COR-L47 (cell line): ENCODE results near the gene DNAAF5.

ENCODE experiments used
- DNase-seq: peaks from one replicate; lab custom pipeline; 2025; lab: John Stamatoyannopoulos, UW

DNAAF5 gene

DNA sequence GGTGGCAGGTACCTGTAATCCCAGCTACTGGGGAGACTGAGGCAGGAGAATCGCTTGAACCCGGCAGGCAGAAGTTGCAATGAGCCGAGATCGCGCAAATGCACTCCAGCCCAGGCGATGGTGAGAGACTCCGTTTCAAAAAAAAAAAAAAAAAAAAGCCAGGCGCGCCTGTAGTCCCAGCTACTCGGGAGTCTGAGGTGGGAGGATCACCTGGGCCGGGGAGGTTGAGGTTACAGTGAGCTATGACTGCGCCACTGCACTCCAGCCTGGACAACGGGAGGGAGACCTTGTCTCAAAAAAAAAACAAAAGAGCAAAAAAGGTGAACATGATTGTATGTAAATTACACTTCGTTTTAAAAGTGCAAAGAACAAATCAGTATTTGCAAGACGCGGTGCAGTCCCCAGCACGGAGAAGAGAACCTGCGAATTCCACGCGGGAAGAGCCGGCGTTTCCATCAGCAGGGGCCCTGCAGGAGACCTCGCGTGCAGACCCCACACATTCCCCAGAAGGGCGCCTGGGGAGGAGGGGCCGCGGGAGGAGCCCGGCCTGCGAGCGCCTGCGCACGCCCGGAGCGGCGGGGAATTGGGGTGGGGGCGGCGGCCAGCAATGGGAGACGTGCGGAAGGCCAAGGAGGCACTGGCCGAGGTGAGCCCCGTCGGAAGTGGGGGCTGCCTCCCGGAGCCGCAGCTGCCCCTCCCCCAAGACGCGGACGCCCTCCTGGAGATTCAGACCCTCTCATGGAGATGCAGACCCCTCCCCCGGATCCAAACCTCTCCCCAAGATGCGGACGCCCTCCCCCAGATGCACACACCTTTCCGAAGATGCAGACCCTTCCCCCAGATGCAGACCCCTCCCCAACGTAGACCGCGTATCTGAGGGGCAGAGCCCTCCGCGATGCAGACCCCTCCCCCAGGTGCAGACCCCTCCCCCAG is 89.1 kb downstream of the DNAAF5 start:
- peak; percentile 56 for DNase-seq

DNA sequence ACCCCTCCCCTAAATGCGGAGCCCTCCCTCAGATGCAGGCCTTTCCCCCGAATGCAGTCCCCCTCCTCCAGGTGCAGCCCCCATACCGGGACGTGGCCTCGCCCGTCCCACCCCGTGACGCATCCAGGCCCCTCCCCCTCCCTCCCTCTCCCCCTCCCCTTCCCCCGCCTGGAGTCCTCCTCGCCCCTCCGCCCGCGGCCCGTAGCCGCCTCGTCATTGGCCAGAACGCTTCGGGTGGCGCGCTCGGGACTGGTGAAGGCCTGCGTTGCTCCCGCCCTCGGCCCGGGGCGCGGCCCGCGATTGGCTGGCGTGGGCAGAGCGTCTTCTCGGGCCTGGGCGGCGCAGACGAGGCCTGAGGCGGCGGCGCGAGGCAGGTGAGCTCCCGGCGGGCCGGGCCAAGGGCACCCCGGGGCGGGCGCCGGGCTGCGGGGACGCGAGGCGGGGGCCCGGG is 89.8 kb downstream of the DNAAF5 start:
- DNase-seq: peak; percentile 97

GRCh38 chr7:816751-817671 is 90.5 kb downstream of the DNAAF5 start:
- DNase-seq: no peak

- DNase-seq: no peak
Measured at GRCh38 chr7:818031-818699, 91.7 kb downstream of the DNAAF5 start.

DNA sequence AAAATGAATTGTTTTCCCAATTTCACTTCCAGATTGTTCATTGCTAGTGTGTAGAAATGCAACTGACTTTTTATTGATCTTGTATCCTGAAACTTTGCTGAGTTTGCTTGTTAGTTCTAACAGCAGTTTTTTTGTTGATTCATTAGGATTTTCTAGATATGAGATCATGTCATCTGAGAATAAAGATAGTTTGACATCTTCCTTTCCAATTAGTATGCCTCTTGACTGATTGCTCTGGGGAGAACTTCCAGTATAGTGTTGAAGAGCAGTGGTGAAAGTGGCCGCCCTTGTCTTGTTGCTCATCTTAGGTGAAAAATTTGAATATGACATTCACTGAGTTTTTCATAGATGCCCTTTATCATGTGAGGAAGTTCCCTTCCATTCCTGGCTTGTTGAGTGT is 93.8 kb downstream of the DNAAF5 start:
- DNase-seq: no peak

DNA sequence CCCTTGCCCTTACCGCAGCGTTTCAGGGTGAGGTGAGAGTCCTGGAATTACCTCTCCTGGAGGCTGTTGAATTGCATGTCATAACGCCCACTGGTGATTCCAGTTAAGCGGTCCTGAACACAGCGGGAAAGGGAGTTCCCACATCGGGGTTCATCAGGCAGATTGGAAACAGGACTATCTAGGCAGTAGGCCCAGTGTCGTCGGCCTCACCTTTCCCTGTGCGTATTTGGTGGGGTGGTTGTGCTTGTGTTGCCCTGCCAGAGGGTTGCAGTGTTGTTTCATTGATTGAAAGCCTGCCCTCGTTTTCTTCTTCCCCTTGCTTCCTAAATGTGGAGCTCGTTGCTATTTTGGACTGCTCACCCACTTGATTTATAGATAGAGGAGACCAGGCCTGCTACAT is 95.2 kb downstream of the DNAAF5 start:
- DNase-seq: no peak

GRCh38 chr7:822692-823276 is 96.3 kb downstream of the DNAAF5 start:
- DNase-seq: no peak

GRCh38 chr7:823649-824048 is 97.2 kb downstream of the DNAAF5 start:
- DNase-seq: peak; percentile 11

- DNase-seq: no peak
Measured at GRCh38 chr7:824081-824480, 97.6 kb downstream of the DNAAF5 start.

DNA sequence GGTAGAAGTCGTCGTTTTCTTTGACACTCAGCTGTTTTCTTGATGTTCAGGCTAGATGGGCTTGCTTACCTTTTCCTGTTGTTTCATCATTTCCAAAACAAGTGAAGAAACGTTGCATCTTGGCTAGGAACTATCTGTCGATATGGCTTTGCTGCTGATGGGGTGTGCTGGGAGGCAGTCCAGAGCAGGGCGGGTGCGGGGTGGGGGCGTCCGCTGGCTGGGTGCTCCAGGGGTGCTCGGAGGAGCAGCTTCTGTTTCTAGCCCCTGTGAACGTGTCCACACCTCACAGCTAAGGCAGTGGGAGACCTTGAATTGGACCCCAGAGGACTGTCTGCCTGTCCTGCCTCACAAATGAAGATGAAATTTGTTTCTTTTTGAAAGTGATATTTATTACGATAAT is 98.2 kb downstream of the DNAAF5 start:
- DNase-seq: no peak

GRCh38 chr7:825386-825785 is 98.9 kb downstream of the DNAAF5 start:
- no peak for DNase-seq

DNA sequence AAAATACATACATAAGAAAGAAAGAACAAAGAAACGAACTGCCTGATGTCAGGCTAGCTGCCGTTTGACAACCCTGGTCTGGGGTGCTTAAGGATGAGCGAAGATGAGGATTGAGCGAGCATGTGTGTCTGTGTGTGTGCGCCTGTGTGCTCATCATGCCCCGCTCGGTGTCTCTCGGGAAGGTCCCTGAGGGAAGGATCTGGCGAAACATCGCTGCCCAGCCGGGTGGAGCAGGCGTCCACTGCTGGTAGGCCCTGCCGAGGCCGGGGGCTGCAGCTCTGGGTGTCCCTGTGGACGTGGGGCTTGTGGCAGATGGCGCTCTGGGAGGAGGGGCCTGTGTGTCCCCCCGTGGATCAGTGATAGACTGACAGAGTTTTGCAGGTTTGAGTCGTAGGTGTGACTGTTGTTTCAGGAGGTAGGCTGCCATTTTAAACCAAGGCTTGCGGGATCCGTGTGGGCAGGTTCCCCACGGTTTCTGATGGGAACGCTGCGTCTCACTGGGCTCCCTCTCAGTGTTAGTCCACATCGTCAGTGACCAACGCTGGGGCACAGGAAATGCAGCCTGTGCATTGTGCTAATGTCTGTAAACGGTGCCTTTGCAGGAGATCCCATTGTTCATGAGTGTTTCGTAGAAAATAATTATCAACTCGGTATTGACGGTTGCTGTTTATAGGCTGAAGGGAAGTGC is 99.9 kb downstream of the DNAAF5 start:
- no peak for DNase-seq

- no peak for DNase-seq
Measured at GRCh38 chr7:828793-829561, 102.5 kb downstream of the DNAAF5 start.

- no peak for DNase-seq
Measured at GRCh38 chr7:830069-830468, 103.6 kb downstream of the DNAAF5 start.

DNA sequence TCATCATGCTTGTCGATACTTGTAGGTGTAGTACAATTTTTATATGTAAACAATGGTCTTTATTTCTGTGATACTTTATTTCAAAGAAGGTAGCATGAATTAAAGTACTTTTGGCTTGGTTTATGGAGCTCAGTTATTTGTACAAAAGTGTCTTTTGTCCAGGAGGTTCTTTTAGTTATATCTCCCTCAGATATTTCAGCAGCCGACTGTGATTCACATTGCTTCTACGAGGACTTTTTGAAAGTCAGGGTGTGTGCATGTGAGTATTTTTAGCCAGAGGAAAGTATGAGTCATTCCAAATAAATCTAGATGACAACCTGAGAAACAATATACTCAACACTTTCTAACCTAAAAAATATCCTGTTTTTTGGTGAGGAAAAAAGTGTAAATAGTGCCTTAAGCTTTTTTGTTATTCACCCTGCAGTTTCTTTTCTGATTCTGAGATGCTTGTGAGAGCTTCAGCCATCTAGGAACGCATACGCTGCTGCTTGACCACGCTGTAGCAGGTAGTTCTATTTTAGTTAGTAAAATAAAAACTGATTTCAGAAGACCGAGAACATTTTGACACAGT is 105.2 kb downstream of the DNAAF5 start:
- no peak for DNase-seq

DNA sequence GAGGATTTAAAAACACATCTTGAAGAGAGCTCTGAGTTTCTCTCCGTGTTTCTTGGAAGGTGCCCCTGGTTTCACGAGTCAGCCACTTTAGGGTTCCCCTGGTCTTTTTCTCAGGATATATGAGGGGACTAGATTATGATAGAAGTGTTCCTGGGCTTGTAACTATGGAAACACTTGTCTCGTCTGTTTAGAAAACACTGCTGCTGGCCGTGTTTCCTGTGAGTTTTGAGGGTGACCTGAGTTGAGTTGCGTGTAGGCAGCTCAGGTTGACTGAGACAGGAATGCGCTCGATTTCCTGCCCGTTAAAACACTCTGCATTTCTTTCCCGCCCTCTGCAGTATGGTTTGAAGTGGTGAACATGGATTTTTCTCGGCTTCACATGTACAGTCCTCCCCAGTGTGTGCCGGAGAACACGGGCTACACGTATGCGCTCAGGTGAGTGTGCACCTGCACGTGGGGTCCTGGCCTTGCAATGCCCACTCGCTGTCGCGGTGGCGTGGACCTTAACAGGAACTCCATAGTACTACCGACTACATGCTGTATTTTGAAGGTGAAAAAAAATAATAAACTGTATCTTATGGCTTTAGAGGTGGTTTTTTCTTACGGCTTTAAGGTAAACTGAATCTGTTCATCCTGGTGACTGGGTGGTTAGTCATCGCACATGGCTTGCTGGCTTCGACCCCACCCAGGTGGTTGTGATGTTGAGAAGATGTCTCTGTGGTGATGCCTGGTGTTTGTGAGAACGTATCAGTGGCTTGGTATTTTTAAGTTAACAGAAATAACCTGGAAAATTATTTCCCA is 105.9 kb downstream of the DNAAF5 start, which contains the start of gene SUN1:
TSS of gene SUN1 (plus strand) at position 310 of the 801 bp plus-strand sequence. CDS start at position 359, 49 bp downstream.
- DNase-seq: no peak

- no peak for DNase-seq
Measured at GRCh38 chr7:832968-833424, 106.5 kb downstream of the DNAAF5 start.

DNA sequence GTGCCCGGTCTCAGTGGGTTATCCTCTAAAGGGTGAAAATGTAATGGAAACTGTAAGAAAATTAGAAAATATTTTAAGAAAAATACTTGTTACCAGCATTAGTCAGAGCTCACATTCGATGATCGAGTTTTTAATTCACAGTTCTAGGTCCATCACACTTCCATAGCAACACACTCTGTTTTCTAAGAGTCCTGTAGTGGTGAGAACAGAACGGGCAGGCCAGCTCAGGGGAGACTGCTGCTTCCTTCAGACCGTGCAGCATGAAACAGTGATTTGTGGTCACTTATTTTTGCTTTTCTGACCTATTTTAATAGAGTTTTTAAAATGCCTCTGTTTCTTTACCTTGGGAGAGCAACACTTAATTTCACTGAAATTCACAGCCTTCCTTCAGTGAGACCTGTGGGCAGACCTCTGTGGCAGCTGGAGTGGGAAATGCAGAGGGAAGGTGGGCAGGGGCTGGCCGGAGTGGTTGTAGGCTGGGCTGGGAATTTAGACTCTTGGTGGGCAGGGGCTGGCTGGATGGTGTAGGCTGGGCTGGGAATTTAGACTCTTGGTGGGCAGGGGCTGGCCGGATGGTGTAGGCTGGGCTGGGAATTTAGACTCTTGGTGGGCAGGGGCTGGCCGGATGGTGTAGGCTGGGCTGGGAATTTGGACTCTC is 107.2 kb downstream of the DNAAF5 start:
- no peak for DNase-seq
